Caki2 (cell line): Measurements from ENCODE around the gene SMG6. TPM values are rescaled to one million over a fixed set of nuclear protein-coding genes. Genes with fewer than 3 reads are reported as not detected.
"Not testable (repeated sequence)": the region's sequence is repeated elsewhere in the genome, so short reads cannot be mapped to it uniquely, and the experiment has no call there.

Experiments
- DNase-seq: peaks from one replicate; pipeline ENCODE4 v3.0.0-alpha.2; 2015; ENCODE audit warnings: low read depth
- in situ Hi-C: cut with HindIII; loops from 2 replicates; pipeline ENCODE4 v1.10.0; 2016; ENCODE audit warnings: low sequenced_read_pairs, low pct_unique_long_range_greater_than_20kb, mixed read lengths
- total RNA-seq: library from RNA; depleted of rRNA; stranded (reverse); fragments of >200 nt; shearing (Covaris generic); gene quantifications from 2 replicates; pipeline ENCODE4 v1.2.3, GENCODE V29; 2014; ENCODE audit warnings: low replicate concordance

SMG6 gene
- total RNA-seq, 1 experiment from 2014 or later: 5.8 TPM

DNA sequence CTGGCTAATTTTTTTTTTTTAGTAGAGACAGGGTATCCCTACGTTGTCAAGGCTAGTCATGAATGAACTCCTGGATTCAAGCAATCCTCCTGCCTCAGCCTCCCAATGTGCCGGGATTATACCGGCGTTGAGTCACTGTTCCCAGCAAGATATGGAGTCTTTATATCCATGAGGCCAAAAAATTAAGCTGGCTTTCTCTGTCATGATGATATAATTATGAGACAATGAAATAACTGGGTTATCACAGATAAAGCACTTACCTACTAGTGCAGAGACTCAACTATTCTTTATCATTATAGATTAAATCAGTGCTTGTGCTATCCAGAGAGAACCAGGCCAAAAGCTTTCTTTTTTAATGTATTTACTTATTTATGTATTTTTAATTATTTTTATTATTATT lies 36.2 kb downstream of the SMG6 start:
- in situ Hi-C loops: no loop called here

DNA sequence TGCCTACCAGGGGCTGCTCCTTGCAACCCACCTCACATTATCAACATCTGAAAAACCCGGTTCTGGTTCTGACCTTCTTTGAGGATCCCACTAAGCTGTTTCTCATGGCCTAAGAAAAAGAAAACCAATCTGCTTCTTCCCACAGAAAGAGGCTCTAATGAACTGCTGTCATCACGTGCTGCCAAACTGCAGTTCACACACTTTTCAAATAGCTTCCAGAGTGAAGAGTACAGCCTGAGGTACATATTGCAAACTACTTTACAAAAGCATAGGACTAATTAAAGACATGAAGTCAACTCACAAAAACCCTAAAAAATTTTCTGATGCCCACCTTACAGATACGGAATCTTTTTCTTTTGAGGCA lies 36.7 kb downstream of the SMG6 start:
- DNase-seq: no peak
- in situ Hi-C loops: no loop called here

More for the DNA sequence above, 36.2 kb downstream of the SMG6 start:
- DNase-seq: no peak

DNA sequence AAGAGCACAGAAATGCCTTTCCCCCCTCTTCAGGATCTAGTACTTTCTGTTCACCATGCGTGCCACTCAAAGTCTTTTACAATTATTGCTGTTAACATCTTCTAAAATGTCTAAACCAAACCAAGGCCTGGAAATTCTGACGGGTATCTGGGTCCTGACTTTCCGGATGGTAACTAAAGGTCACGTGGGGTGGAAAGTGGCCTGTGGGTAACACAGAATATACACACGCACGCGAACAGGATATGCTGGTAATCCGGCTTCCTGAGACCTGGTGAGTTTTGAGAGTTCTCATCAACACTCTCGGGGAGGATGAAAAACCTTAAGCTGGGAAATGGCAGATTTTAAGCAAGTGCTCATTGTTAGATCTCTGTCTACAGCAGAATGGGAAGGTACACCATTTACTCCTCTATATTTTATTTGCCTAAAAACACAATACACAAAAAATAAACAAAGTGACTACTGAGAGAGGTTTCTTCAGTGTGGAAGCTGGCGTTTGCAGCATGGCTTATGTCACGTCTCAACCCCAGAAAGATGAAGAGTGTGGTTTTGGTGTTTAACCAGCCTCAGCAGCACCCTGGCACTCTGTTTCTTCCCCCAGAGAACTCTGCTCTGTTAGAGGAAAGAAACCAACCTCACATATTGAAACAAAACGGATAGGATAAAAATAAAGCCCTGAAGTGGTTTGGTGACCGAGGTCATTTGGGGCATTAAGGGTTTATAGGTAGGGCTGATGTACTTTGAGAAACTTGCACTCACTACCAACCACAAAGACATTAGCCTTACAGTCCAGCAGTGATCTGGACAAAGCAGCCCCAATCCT lies 37.3 kb downstream of the SMG6 start:
- in situ Hi-C loops: no loop called here
- DNase-seq: no peak

DNA sequence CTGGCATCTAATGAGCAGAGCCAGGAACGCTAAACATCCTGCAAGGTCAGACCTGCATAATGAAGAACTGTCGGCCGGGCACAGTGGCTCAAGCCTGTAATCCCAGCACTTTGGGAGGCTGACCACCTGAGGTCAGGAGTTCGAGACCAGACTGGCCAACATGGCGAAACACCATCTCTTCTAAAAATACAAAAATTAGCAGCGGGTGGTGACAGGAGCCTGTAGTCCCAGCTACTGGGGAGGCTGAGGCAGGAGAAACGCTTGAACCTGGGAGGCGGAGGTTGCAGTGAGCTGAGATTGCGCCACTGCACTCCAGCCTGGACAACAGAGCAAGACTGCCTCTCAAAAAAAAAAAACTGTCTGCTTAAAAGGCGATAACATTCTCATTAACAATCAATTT lies 38.4 kb downstream of the SMG6 start:
- not testable (repeated sequence) for DNase-seq

DNA sequence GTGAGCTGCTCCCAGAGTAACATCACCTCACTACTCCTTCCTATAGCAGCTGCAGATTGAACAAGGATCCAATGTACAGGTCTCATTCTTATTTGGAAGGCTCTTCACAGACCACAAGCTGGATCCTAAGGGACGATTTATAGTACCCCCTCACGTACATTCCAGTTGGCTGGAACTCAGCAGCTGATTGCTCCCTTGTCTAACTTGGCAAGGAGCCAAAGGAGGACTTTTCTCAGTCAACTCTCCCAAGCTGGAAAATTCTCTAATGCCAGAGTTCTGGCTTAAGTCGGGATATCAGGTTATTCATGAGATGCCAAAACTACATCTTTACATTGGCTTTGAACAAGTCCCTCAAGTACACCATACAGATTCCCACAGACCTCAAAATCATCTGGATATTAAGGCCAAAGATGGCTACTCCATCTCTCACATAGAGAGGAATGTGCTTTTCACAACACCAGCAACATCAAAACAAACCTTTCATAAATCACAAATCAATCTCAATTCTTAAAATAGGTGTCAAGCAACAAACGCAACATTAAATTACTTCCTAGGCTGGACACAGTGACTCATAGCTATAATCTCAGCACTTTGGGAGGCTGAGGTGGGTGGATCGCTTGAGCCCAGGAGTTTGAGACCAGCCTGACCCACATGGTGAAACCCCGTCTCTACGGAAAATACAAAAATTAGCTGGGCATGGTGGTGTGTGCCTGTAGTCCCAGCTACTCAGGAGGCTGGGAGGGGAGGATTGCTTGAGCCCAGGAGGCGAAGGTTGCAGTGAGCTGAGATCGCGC lies 39.3 kb downstream of the SMG6 start:
- DNase-seq: no peak
- in situ Hi-C loops: no loop called here

More for the DNA sequence above, 38.4 kb downstream of the SMG6 start:
- in situ Hi-C loops: not testable (repeated sequence)

DNA sequence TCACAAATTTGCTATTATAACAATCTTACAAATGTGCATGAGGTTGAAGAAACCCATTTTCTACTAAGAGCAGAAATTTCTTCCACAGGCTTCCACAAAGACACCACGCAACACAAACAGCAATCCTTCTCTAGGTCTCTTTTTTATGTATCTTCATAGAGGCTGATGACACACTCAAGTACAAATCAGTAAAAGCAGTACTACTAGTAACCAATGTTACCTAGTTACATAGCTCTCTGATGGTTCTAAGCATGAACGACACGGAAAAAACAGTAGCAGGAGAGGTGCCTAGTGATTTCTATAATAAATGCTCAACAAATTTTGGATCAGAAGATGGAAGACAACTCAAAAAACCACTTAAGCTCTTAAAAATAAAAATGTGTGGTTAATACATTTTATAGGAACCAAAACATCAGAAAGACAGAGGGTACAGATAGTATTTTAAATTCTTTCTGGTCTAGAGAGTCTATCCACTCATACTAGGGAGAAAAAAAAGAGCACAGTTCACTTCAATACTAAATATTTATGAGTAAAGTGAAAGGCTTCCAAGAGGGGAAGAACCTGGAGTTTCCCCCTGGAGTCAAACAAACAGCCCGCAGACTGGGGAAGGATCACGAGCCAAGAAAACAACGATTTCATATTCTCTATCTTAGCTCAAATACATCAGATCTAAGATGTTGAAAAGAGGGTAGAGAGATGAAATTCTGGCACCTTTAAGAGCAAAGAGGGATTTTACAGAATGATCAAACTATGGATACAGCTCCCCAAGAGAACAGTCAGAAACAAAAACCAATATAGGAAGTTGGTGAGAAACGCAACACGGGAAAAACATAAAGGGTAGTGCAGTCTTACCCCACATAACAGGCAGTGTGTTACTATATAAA lies 40.2 kb downstream of the SMG6 start:
- DNase-seq: no peak
- in situ Hi-C loops: no loop called here

DNA sequence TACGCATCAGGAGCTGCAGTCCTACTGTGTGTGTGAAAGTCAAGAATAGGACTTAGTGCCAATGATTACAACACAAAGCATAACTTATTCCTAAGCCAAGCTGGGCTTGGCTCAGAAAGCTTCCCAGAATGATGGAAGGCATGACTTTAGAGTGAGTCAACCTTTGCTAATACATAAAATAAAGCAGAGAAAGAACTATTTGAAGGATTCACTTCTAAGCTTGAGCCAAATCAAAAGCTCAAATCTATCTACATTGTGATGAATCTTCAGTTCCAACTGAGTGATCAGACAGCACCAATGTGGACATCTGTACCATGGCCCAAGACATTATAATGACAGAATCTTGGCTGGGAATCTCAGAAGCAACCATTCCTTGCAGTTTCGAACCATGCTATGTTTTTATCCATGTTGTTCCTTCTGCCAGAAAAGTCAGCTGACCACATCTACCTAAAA lies 41.4 kb downstream of the SMG6 start:
- no peak for DNase-seq
- in situ Hi-C loops: no loop called here

DNA sequence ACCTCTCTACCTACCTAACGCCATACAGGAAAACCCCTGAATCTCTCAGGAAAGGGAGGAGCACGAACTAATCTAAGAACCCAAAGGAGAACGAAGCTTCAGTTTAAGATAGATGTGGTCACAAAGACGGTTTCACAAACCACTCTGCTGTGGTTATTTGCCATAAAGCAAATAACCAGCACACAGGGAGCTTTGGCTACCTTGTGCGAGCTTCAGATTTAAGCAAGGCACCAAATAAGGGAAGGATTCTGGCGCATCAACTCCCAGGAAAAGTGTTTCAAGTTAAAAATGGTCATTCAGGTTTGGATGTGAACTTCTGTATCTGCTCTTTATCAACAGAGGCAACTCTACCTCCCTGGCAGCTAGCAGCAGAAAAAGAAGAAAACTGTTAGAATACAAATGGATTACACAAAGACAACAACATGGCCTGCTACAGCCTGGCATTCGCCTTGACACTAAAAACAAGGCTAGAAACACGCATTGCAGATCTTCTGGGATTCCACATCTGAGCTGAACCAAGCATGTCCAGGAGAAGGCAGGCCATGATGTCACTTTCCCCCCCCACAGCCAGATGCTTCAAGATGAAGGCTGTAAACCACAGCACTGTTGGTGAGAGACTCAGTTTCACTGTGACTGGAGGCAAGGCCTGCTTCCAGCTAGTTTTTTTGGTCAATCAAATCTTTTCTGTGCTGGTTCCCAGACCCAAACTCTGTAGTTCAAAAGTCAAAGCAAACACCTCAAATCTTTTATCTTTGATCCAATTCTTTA lies 43.6 kb downstream of the SMG6 start:
- in situ Hi-C loops: no loop called here
- no peak for DNase-seq

DNA sequence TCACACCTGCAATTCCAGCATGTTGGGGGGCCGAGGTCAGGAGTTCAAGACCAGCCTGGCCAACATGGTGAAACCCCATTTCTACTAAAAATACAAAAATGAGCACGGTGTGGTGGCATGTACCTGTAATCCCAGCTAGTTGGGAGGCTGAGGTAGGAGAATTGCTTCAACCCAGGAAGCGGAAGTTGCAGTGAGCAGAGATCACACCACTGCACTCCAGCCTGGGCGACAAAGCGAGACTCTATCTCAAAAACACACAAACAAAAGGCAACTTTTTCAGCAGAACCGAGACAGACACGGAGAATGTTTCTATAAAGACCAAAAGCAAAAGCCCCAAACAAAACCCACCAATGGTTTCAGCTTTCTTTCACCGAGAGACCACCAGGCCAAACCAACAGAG lies 44.8 kb downstream of the SMG6 start:
- in situ Hi-C loops, DNase-seq: not testable (repeated sequence)

DNA sequence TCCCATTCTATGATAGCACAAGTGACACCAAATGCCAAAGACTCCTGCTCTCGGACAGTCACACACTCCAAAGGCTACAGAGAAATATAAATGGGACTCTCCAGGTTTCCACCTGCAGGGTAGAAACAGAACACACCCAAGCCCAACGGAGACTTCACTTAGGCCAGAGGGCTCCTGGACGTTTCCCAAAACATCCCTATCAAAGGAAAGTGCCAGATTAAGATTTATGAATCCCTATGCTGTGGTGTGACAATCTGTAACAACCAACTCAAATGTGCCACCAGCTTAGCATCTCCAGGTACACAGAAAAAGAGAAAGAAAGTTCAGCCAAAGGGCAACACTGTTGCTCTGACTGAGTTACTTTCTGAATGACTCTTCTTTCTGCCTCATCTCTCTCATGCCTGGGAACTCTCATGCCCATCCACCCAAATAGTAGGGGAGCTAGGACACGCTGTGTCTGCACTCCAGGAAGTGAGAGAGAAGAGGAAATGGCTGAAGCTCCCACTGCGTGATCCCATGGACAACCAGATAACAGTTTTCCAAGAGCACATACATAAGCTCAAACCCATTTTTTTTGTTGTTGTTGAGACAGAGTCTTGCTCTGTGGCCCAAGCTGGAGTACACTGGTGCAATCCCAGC lies 49.7 kb downstream of the SMG6 start:
- DNase-seq: no peak
- in situ Hi-C loops: no loop called here

DNA sequence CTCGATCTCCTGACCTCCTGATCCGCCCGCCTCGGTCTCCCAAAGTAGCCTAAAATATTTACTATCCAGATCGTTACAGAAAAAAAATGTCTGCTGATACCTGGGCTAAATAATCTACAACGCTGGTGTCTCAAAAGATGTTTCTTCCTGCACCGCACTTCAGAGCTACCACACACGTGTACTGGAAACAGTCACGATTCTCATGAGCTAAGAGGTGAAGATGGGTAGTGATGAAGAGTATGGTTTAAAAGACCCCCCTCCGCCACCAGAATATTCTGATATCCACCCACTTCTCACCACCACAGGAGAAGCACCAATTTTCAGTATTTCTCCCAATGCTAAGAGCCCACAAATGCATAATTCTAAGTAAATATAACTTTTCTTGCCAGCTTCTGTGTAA lies 50.2 kb downstream of the SMG6 start:
- DNase-seq: no peak
- in situ Hi-C loops: no loop called here

DNA sequence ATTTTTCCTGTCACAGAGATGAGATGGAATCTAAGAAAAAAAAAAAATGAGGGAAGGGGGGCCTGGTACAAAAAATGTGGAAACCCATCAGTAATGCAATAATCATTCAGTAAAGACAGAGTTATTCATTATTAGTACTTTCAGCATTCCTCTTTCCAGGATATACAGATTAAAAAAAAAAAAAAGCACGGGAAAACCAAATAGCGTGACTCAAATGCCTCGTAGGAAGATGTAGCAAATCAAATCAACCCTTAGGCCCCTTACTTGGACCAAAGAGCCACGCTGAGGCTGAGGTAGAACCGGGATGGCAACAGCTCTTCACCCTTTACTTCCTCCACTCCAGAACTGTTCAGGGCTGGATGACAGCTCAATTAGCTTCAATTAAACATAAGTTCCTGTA lies 52.5 kb downstream of the SMG6 start:
- no peak for DNase-seq

DNA sequence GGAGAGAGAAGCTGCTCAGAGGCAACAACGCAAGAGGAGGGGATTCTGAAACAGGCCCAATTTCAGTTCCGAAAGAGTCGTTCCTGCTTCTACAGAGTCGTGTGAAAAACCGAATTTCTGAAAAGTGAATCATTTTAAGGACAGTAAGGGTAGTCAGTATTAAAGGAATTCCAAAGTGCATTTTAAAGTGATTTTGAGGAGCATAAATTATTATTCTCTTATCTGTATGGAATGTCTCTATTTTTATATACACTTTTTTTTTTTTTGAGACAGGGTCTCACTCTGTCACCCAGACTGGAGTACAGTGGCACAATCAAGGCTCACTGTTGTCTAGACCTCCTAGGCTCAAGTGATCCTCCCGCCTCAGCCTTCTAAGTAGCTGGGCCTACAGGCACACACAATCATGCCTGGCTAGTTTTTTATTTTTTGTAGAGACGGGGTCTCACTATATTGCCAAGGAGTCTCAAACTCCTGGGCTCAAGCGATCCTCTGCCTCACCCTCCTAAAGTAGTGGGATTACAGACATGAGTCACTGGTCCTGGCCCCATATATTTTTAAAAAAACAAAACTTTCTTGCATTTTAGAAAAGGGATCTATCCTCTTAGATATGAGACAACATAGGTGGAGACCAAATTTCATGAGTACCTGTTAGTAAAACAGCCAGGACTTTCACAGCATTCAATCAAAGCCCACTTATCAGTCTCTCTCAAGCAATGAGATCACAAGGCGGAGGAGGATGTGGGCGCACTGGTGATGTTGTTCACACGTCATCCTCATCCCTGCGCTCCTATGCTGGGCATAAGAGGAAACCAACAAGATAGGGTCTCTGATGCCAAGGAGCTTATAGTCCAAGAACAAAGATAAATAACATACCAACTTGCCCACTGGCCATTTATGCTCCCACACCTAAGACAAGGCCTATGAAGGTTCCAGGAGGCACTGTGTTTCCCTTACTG lies 53.2 kb downstream of the SMG6 start:
- in situ Hi-C loops: no loop called here
- no peak for DNase-seq

More for the DNA sequence above, 52.5 kb downstream of the SMG6 start:
- in situ Hi-C loops: no loop called here

DNA sequence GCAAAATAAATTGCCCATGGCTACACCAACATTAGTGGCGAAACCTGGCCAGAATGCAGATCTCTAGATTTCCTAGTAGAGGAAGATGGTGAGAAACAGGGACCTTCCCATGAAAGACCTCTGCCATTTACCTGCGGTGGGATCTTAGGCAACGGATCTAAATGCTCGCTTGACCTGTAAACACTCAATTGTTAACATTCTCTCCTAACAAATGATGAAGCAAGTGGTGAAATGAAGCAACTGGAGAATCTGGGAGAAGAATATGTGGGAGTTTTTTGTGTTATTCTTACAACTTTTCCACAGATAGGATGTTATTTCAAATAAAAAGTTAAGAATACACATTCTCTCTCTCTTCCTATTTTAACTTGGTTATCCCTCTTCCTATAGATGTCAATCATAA lies 56.6 kb downstream of the SMG6 start:
- DNase-seq: no peak
- in situ Hi-C loops: no loop called here

DNA sequence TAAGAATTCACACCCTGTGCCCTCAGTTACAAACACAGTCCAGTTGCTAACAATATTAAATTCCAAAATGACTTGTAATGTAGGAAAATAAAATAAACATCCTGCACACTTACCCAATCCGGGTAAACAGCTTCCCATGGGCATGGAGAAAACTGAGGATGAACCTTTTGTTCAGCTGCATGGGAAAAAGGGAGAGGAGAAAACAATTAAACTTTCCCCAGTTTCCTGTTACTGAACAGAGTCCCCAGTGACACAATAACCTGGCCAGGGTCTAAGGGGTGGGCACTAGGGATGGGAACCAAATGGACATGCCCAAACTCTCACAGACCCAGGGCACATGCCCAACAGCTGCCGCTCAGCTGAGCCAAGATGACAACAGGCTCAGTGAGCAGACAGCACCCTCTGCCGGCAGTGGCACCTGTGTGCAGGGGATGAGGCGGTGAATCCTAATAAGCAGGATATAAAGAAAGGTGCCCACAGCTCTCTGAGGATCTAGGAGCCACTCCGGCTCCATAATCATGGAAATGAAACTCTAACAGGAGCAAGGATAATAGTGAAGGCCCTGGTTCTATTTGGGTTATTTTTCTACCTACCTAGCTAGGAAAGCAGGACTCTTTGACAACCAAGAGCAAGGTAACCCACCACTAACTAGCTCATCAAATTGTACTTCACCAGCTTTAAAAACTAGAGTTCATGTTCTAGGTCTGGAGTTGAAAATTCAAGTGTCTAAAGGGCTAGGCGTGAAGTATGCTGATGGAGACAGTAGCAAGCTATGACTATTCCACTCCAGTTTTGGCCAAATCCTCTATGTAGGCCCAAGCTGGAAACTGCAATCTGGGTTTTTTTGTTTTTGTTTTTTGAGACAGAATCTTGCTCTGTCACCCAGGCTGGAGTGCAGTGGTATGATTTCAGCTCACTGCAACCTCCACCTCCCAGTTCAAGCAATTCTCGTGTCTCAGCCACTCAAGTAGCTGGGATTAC lies 58.8 kb downstream of the SMG6 start:
- in situ Hi-C loops: no loop called here
- peak; percentile 38 for DNase-seq
